Activated T-cell treated with anti-CD3 and anti-CD28 coated beads, Interleukin-2, amount 50 U/mL, for 48 hours (primary cell): ENCODE data around the gene MCOLN1.

Experiments
- DNase-seq, 2 experiments: peaks; one replicate each; pipeline ENCODE4 v3.0.0-alpha.2; 2020

The MCOLN1 gene

GRCh38 chr19:7578127-7578526, 55.7 kb downstream of the MCOLN1 start:
- no peak for DNase-seq

- DNase-seq: no peak
Measured at GRCh38 chr19:7579182-7579581, 56.8 kb downstream of the MCOLN1 start.

GRCh38 chr19:7582446-7582845, 60.0 kb downstream of the MCOLN1 start:
- DNase-seq: no peak
